Left lung (tissue), 10 donors: ENCODE data around the gene EXOC1. TPM values are rescaled to one million over a fixed set of nuclear protein-coding genes. Genes with fewer than 3 reads are reported as not detected.
"Not testable (repeated sequence)": the region's sequence is repeated elsewhere in the genome, so short reads cannot be mapped to it uniquely, and the experiment has no call there.

Source experiments
- ATAC-seq: fragments of 200-7000 bp; cut with Tn5 transposase; one replicate; pipeline ENCODE4 v1.9.1; 2020; ENCODE audit warnings: moderate library complexity
- DNase-seq, 4 donors: peaks; one replicate each; pipeline ENCODE4 v3.0.0-alpha.2; 2013 to 2020
- H3K27ac ChIP-seq, 2 donors: fragments of 200-600 bp; sonication (generic) in 1 of 2; one replicate each; pipeline versions ENCODE4 v1.5.0 to v1.8.0; 2020 to 2021
- H3K27me3 ChIP-seq, 2 donors: fragments of 200-600 bp; sonication (generic) in 1 of 2; one replicate each; pipeline versions ENCODE4 v1.5.0 to v1.8.0; 2020 to 2021
- H3K36me3 ChIP-seq, 2 donors: fragments of 200-600 bp; sonication (generic) in 1 of 2; one replicate each; pipeline versions ENCODE4 v1.5.0 to v1.8.0; 2020 to 2021
- H3K4me1 ChIP-seq, 2 donors: fragments of 200-600 bp; one replicate each; pipeline ENCODE4 v1.8.0; 2021
- H3K4me3 ChIP-seq, 2 donors: fragments of 200-600 bp; sonication (generic) in 1 of 2; one replicate each; pipeline versions ENCODE4 v1.5.0 to v1.8.0; 2020 to 2021; ENCODE audit warnings: mild to moderate bottlenecking in 1 of 2
- H3K9me3 ChIP-seq, 2 donors: fragments of 200-600 bp; sonication (generic) in 1 of 2; one replicate each; pipeline versions ENCODE4 v1.5.0 to v1.8.0; 2020 to 2021
- intact Hi-C, 2 donors: fragments of 100-400 bp; cut with DNase I; formaldehyde crosslinking; loops; one replicate each; pipeline versions ENCODE4 v1.11.2 to v1.14.2; 2022
- polyA plus RNA-seq, 6 donors: library from polyadenylated mRNA; unstranded; fragments of 120-200 nt; gene quantifications; one replicate each; pipeline ENCODE4 v1.2.1, GENCODE V29; 2013; ENCODE audit not compliant: insufficient read length in 6 of 6
- total RNA-seq, 2 donors: library from RNA; stranded (reverse); fragmentation: NEBNext Ultra II Directional; extraction: Animal tissue kit (Norgen Biotek cat#: 25700); gene quantifications; one replicate each; pipeline ENCODE4 v1.2.1, GENCODE V29; 2021
- TF ChIP-seq, protein P1 (sequence below), 2 donors: fragments of 200-600 bp; sonication (generic) in 1 of 2; IDR thresholded peaks; one replicate each; pipeline versions ENCODE4 v1.5.0 to v1.8.0; 2021; ENCODE audit warnings: antibody characterized with exemption in 2 of 2
- donor health status: DM: no; HTN: yes; CAD: no.
- donor health status: DM: no; HTN: no; CAD: no.

Gene EXOC1
- total and polyA plus RNA-seq, 8 donors: 30.1 to 53.7 (median 48.0) TPM

DNA sequence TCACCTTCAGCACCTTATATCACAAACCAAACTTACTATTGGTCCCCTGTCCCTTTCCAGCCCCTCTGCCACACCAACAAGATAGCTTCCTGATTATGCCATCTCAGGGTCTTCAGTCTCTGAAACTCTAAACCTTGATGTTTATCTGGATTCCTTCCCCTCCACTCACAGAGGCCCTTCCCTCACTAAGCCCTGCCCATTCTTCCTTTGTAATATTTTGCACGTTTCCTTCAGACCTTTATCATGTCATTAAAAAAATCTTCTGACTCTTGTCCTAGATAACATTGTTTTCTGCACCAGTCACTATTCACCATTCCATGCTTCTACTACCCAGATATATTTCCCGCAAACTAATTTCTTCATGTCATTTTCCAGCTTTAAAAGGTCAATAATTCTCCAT lies 77.6 kb downstream of the EXOC1 start:
- Histone ChIP-seq H3K36me3 (no peaks in the 10 kb centered on the region), H3K4me1 (peaks cover 0 to 4% of the 10 kb centered on the region in 2 donors), H3K27me3 (no peaks in the 10 kb centered on the region), H3K4me3 (no peak overlapping the region), H3K27ac (no peak overlapping the region), H3K9me3 (peaks cover 0 to 11% of the 10 kb centered on the region in 2 donors)
- TF ChIP-seq, protein P1, sequence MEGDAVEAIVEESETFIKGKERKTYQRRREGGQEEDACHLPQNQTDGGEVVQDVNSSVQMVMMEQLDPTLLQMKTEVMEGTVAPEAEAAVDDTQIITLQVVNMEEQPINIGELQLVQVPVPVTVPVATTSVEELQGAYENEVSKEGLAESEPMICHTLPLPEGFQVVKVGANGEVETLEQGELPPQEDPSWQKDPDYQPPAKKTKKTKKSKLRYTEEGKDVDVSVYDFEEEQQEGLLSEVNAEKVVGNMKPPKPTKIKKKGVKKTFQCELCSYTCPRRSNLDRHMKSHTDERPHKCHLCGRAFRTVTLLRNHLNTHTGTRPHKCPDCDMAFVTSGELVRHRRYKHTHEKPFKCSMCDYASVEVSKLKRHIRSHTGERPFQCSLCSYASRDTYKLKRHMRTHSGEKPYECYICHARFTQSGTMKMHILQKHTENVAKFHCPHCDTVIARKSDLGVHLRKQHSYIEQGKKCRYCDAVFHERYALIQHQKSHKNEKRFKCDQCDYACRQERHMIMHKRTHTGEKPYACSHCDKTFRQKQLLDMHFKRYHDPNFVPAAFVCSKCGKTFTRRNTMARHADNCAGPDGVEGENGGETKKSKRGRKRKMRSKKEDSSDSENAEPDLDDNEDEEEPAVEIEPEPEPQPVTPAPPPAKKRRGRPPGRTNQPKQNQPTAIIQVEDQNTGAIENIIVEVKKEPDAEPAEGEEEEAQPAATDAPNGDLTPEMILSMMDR (IDR thresholded peaks at IDR 0.05): no peak
- no peak for DNase-seq
- no peak for ATAC-seq
- intact Hi-C loops: no loop called here

DNA sequence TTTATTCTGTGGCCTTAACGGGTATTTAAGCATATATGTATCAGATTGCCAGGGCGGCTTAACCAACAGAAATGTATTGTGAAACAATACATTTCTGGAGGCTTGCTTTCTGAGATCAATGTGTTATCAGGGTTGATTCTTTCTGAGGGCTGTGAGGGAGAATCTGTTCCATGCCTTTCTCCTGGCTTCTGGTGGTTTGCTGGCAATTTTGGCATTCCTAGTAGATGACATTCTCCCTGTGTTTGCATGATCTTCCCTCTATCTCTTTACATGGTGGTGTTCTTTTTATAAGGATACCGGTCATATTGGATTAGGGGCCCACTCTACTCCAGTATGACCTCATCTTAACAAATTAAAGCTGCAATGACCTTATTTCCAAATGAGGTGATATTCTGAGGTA lies 78.4 kb downstream of the EXOC1 start:
- H3K27ac ChIP-seq: no peak overlapping the region
- H3K9me3 ChIP-seq: peaks cover 0 to 19% of the 10 kb centered on the region in 2 donors
- TF ChIP-seq, protein P1 (IDR thresholded peaks at IDR 0.05): no peak
- ATAC-seq (no peak), DNase-seq (no peak)
- no peaks in the 10 kb centered on the region for H3K27me3 ChIP-seq
- H3K4me3 ChIP-seq: no peak overlapping the region
- no peaks in the 10 kb centered on the region for H3K36me3 ChIP-seq
- peaks cover 0 to 4% of the 10 kb centered on the region in 2 donors for H3K4me1 ChIP-seq
- intact Hi-C loops: no loop called here

DNA sequence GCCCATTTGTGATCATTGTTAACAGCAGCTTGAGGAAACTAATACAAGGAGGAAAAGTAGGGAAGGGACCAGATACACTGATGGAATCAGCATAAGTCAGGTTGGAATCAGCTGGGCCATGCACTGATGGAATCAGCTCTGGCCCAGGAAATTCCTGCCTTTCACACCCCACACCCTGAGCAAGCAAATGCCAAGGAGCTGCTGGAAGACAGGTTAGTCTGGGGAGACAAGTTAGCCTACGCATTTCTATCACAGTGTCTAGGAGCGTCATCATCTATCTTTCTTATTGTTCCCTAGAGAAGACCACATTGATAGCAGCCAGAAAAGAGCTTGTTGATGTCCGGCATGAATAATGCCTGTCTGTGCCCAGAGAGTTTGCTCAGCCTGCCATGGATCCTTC lies 79.1 kb downstream of the EXOC1 start:
- Histone ChIP-seq H3K4me3 (no peak overlapping the region), H3K36me3 (peaks cover 0 to 5% of the 10 kb centered on the region in 2 donors), H3K4me1 (peaks cover 0 to 4% of the 10 kb centered on the region in 2 donors), H3K9me3 (peaks cover 0 to 26% of the 10 kb centered on the region in 2 donors), H3K27ac (no peak overlapping the region), H3K27me3 (no peaks in the 10 kb centered on the region)
- intact Hi-C loops: no loop called here
- TF ChIP-seq, protein P1 (IDR thresholded peaks at IDR 0.05): no peak
- DNase-seq: no peak
- no peak for ATAC-seq

DNA sequence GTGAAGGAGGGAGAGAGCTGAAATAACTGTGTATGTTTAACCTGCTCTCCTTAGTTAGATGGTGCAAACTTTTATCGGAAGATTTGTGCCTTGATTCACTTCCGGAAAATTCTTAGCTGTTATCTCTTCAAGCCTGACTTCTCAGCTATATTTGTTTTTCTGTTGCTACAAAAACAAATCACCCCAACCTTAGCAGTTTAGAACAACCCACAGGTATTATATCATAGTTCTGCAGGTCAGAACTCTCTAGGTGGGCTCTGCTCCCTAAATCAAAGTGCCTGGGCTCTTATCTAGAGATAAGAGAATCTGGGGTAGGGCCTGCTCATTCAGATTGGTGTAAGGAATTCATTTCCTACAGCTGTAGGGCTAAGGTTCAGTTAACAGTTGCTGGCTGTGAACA lies 80.2 kb downstream of the EXOC1 start:
- TF ChIP-seq, protein P1 (IDR thresholded peaks at IDR 0.05): no peak
- H3K9me3 ChIP-seq: peaks cover 0 to 31% of the 10 kb centered on the region in 2 donors
- peaks cover 0 to 16% of the 10 kb centered on the region in 2 donors for H3K36me3 ChIP-seq
- intact Hi-C loops: no loop called here
- peaks cover 0 to 4% of the 10 kb centered on the region in 2 donors for H3K4me1 ChIP-seq
- H3K27ac ChIP-seq: no peak overlapping the region
- H3K27me3 ChIP-seq: no peaks in the 10 kb centered on the region
- H3K4me3 ChIP-seq: no peak overlapping the region
- DNase-seq (no peak), ATAC-seq (no peak)

GRCh38 chr4:55935907-55936306 lies 82.5 kb downstream of the EXOC1 start:
- ATAC-seq, intact Hi-C loops, H3K4me3 ChIP-seq, H3K4me1 ChIP-seq, DNase-seq, H3K27me3 ChIP-seq, H3K27ac ChIP-seq: not testable (repeated sequence)
- H3K36me3 ChIP-seq: peaks cover 0 to 27% of the 10 kb centered on the region in 2 donors
- H3K9me3 ChIP-seq: peaks cover 0 to 30% of the 10 kb centered on the region in 2 donors

- intact Hi-C loops: no loop called here
- peaks cover 0 to 30% of the 10 kb centered on the region in 2 donors for H3K9me3 ChIP-seq
- H3K27ac ChIP-seq: no peak overlapping the region
- DNase-seq (no peak), ATAC-seq (no peak)
- no peaks in the 10 kb centered on the region for H3K4me1 ChIP-seq
- TF ChIP-seq, protein P1 (IDR thresholded peaks at IDR 0.05): no peak
- H3K4me3 ChIP-seq: no peak overlapping the region
- no peaks in the 10 kb centered on the region for H3K27me3 ChIP-seq
- peaks cover 0 to 27% of the 10 kb centered on the region in 2 donors for H3K36me3 ChIP-seq
Measured at GRCh38 chr4:55938481-55938880, 85.0 kb downstream of the EXOC1 start.
